H4 (cell line): Measurements from ENCODE around the gene ABCB4. TPM values are rescaled to one million over a fixed set of nuclear protein-coding genes. Genes with fewer than 3 reads are reported as not detected.
A peak's percentile ranks its signal among the peaks of the same experiment; 100 is the strongest.

Experiments used
- DNase-seq: peaks from one replicate; pipeline ENCODE4 v3.0.0-alpha.2; 2015; ENCODE audit warnings: low spot score
- total RNA-seq: library from RNA; depleted of rRNA; stranded (reverse); fragments of >200 nt; shearing (Covaris generic); gene quantifications from 2 replicates; pipeline ENCODE4 v1.2.3, GENCODE V29; 2014; rRNA removed

ABCB4 gene
- total RNA-seq: 0.17 and 0.27 TPM in 2 replicates

DNA sequence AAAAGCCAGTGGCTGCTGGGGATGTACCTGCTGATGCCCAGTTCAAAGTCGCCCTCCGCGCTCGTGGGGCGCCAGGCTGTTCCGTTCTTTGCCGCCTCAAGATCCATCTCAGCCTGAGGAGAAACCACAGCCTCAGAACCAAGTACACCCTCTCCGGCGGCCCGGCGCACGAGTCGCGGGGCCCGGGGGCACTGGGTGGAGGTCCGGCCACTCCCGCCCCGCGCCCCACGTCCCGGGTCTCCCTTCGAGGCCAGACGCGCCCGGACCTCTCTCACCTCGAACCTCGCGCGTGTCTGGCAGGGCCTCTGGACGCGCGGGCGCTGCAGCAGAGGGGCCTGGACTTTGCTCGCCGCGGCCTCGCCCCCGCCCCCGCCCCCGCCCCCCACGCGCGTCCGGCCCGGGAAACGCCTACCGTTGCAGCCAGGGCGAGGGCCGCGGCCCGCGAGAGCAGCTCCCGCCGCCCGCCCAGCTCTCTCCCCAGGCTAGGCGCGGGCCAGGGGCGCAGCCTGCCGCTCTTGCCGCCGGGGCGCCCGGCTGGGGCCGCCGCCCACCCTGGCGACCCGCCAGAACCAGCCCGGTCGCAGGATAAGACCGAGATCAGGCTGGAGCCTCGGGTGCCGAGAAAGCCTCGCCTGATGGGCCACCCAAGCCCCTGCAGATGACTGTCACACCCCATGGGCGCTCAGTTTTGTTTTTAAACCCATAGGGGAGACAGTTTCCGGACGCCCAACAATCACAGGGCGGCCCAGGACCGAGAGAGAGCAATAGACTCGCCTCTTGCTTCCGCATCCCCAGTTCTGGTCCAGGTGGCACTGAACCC, at the start of gene ABCB4:
TSS of gene ABCB4 (minus strand) at position 322 of the 820 bp plus-strand sequence. CDS start at position 107, 215 bp downstream.
- no peak for DNase-seq

DNA sequence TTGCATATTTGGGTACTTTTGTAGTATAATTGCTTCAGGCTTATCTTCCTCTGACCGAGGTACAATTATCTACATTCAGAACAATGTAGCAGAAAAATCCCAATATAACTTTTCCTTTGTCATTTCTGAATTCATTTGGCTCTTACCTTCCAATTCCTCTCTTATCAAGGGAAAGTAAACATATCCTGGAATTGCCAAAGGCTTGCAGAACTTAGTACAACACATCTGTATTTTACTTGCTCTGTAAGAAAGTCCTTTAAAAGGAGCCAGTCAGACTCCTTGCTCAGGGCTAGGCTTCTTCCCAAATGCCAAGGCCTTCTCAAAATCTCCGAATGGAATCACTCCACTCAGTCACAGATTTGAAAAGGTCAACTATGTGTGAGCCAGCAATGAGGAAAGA, 43.3 kb upstream of the ABCB4 start:
- no peak for DNase-seq

DNA sequence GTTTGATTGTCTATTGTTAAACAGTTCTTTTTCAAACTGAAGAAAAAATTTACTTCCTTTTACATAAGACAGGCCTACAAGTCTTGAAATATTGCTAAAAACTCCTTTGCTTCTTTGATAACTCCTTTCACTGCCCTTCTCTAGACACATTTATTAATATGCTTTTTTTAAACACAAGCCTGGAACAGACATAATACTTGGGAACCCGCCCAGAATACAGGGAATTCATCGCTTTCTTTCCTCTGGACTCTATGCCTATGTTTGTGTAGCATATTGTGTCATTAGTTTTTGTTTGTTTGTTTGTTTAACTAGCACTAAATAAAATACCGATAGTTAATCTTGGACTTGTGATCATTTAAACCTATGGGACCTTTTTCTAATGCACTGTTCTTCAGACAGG, 42.4 kb upstream of the ABCB4 start:
- no peak for DNase-seq

DNA sequence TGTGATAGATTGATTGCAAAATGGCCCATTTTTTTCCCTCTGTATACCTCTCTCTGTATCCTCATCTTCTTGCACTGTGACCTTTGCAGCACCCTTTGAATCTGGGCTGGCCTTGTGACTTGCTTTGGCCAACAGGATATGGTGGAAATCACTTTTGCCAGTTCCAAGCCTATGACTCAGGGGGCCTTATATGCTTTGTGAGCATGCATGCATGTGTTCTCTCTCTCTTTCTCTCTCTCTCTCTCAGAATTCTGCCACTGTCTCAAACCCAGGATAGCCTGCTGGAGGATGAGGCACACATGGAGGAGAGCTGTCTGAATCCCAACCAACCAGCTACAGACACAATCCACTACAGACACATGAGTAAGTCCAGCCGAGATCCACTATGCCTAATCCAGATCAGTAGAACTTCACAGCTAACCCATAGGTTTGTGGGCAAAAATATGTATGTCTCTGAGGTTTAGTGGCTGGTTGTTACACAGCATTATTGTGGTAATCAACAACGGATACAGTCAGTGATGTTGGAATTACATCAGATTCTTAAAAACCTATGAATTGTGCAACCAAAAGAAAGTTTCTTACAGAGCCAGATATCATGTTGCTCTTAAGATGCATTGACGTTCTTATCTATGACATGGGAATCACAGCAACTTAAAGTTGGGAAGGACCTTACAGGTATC, 41.8 kb upstream of the ABCB4 start:
- DNase-seq: no peak

DNA sequence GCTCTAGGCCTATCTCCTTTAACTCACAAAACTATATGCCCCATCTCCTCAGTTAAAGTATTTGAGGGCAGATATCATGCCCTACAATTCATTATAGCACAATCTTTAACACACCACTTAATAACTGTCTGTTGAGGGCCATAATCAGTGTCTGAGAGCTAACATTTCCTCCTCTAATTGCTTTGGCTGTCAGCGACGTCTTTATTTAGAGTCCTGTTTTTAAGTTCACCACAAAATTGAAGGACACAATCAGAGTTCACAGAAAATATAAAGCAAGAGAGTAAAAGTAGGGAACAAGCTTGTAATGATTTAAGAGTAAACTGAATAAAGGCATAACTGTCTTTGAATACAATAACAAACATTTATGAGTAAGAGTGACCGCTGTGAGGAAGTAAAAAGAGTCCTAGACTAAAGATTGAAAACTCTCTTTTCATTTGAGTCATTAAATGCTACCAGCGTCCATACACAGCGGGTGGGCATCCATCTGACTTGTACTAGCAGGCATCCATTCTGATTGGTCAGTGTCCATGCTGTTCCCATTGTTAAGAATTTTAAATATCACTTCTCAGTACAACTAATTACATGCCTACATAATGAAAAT, 38.4 kb upstream of the ABCB4 start:
- DNase-seq: no peak

DNA sequence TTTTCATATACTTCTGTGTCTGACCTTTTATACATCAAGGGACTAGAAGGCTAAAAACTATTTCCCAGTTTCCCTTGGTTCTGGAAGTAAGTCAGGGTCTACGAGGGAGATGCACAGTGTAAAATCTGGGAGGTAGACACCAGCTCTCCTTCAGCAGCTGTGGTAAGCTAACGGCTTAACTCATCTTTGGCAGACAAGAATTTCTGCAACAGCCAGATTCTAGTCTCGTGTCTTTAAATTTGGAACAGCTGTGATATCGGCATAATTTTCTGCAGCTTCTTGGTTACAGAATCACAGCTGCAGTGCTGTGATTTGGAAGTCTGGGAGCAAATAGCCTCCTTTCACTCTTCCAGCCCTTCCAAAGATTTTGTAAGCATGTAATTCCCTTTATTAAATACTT, 37.4 kb upstream of the ABCB4 start:
- DNase-seq: no peak

DNA sequence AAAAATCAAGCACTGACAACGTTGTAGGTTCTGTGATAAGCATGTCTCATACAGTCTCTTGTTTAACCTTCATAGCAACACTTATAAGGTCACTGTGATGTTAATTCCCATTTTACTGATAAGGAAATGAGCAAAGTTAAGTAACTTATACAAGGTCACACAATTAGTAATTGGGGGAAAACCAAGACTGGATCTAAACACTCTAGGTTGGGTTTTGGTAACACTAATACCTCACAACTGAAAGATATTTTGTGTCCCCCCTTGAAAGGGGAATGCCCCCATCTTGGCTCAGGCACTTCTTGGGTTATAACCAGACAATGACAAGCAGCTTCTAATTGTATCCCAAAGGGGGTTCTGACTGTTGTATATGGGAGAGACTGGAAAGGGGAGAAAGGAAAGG, 36.0 kb upstream of the ABCB4 start:
- no peak for DNase-seq

DNA sequence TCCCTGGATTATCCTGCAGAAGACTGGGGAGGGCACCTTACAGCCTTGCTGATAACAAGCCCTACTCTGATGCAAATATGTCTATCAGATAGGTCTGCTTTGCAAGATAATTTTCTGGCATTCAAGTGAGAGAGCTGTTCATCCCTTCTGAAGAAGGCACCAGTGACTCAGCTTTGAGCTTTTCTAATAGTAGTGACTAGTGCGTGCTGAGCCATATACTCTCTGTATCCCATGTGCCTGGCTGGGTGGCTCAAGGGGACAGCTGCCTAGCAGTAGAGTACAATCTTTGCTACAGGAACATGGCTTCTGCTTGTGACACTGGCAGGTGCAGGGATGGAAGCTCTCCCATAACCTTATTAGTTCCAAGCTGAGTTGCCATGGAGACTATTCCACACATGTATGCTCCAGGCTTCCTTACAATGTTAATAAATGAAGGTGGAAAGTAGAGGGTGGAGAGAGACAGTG, 35.0 kb upstream of the ABCB4 start:
- no peak for DNase-seq

DNA sequence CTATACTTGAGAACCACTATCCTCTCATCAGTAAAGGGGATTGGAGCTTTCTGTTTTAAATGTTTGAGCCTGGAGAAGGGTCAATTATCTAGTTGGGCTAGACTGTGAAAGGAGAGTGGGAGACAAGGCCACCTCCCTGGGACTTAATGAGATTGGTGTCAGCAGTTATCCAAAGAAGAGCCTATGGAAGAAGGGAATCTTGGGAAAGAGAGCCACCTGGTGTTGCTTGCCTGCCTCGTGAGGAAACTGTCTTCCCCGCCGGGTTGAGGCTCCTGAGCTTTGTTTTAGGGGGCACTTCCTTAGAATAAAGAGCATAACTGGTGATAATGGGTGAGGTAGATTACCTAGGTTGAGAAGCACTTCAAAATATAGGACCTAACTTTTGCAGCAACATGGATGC, 32.0 kb upstream of the ABCB4 start:
- no peak for DNase-seq

DNA sequence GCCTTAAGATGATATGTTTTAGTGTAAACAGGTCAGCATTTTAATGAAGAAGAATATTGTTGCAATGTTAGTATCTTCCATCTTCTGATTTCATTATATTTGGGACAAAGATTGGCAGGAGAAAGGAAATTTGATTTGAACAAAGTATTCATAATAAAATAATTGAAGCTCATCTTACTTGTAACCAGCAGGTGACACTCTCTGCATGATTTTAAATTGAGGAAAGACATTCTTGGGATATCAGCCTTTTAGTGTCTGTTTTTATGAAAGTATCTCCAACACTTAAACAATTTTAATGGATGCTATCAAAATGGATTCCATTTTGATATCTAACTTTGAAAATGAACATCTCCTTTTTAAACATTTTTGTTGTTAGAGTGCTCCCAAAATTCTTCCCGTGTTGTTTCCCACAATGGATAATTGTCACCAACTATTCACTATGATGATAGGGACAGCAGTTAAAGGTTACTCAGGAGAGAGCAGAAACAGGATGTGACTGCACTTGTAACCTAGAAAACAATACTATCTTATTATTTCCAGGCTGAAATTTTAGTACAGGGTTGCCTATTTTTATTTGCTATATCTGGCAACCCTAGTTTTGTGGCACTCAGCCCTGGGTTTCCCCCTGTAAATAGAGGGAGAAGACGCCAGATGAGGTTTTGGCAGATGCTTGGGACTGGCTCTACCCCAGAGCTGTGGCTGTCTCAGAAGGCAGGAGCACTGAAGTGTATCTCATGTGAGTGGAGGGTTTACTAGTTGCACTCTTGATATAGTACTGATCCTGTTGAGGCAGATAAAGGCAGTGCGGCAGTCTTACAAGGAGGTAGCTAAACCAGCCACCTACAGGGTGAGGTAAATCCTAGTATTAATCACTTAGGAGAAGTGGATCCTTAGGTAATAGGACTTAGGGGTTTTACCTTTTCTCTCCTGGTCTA, 31.0 kb upstream of the ABCB4 start:
- DNase-seq: peak; percentile 37

DNA sequence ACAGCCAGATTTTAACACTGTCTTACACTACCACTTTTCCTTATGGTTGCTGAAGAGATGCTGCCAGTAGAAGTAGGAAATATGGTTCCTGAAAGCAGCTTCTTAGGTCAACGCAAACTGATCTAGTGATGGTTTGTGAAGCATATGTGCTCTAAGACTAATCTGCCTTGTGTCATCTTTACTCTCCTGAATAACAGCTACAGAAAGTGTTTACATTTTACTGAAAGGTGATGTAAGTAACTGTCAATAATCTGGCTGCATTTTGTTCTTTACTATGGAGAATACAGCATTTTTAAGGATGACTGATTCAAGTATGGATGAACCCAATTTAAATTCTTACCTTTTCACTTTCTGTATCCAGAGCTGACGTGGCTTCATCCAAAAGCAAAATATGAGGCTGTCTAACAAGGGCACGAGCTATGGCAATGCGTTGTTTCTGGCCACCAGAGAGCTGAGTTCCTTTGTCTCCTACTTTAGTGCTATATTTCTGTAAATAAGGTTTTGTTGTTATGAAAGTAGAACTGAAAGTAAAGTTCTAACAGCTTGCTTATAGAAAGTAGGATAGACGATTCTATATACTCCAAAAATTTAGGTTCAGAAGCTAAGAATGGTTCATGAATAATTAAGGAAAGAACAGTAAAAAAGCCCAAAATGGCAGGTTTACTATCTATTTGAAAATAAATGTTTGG, 30.2 kb upstream of the ABCB4 start:
- DNase-seq: no peak

DNA sequence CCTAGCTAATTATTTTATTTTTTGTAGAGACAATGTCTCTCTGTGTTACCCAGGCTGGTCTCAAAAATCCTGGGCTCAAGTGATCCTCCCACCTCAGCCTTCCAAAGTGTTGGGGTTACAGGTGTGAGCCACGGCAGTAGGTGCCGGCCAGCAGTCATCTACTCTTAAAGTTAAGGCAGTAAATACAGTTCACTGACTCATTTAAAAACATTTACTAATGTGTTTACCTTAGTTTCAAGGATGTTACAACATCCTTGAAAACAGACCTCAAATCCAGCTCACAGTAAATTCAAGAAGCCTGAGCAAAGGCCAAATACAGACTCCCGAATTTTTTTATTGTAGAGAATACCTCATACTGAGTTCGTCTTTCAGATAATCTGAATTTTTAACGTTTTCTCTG, 29.6 kb upstream of the ABCB4 start:
- peak; percentile 39 for DNase-seq

DNA sequence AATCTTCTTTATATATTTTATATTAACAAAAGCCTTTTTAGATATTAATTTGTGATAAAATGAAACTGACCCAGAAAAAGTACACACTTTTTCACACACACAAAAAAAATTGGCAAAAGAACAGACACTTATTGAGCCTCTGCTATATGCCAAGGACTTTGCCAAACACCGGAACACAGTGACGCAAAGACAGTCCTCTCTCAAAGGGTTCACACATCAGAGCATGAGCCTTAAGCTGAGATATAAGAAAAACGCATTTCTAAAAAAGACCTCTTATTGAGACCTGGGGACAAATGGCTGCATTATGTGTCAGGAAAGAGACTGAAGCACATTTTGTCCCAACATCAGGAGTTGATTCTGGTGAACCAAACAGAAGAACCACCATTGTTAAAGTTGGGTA, 24.0 kb upstream of the ABCB4 start:
- no peak for DNase-seq

DNA sequence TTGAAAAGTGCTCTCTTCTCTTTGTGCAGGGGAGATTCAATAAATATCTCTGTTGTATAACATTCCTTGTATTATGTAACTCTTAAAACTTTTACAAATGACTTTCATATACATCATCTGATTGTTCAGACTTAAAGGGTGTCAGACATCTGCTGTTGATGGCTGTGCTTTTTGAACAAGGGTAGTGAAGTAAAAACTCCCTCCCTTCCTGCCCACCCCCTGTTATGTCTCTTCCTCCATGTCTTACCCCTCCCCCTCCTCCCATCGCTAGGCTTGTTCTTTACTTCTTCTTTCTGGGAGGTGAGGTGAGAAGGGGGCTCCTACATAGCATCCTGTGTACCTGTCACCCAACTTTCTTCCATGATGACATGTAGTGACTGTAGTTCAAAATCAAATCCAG, 23.4 kb upstream of the ABCB4 start:
- DNase-seq: no peak

DNA sequence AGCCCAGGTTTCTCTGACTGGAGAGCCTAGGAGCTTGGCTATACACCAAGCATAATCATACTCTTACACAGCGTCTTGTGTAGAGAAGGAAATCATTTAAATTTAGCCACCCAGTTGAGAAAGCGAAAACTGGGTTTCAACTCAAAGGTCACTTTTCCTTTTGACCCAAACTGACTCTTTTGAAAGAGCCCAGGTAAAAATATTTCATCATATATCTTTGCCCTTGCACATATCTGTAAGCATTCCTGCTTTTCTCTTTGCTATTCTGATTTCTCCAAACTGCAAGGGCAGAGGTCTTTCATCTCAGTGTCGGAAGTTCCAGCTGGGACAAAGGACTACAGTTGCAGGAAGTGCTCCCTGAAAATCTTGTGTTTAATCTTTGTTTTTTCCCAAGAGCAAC, 22.0 kb upstream of the ABCB4 start:
- no peak for DNase-seq

DNA sequence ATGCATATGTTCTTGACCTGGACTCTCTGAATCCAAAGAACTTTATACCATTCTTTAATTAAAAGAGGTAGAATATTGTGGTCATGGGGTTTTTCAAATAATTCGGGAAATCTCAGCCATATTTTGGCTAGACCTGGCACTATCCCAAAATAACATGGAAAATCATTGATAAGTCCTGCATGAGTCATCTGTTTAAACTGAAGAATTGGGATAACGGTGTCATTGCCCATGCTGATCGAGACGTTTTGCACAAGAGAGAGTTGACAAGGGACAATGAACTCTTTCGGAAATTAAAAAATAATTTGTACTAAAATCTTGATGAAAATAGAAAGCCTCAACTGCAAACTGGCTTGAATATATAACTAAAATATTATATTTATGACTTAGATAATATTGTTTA, 19.9 kb upstream of the ABCB4 start:
- DNase-seq: no peak

DNA sequence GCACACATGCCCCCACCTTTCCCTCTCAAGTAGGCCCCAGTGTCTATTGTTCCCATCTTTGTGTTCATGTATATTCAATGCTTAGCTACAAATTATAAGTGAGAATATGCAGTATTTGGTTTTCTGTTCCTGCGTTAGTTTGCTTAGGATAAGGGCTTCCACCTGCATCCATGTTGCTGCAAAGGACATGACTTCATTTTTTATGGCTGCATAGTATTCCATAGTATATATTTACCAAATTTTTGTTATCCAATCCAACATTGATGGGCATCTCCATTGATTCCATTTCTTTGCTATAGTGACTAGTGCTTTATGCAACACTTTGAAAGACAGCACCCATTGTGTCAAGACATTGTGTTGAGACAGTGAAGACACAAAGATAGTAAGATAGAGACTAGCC, 19.0 kb upstream of the ABCB4 start:
- no peak for DNase-seq

DNA sequence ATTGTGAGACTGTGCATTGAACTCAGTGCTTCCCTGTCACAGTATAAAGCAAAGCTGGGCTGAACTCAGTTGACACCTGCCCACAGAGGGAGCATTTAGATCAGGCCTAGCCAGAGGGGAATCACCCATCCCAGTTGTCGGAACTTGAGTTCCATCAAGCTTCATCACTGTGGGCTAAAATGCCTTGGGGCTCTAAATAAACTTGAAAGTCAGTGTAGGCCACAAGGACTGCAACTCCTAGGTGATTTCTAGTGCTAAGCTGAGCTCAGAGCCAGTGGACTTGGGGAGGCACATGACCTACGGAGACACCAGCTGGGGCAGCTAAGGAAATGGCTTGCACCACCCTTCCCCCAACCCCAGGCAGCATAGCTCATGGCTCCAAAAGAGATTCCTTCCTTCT, 7.7 kb upstream of the ABCB4 start:
- DNase-seq: no peak

DNA sequence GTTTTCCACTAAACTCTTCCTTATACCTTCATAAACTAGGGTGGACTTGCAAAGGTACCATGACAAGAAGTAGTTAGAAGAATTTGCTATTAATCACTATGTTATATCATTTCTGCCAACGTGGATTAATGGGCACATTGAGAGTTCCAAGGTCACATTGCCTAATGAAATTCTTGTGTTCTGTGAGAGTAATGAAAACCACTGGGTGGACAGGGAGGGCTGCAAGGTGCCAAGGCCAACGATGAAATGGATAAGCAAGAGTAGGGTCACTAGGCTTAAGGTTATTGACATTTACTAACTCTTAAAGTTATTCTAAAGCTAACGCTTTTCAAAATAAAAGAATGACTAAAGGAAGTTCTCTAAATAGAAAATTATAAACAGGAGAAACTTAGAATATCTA, 6.6 kb upstream of the ABCB4 start:
- DNase-seq: no peak

DNA sequence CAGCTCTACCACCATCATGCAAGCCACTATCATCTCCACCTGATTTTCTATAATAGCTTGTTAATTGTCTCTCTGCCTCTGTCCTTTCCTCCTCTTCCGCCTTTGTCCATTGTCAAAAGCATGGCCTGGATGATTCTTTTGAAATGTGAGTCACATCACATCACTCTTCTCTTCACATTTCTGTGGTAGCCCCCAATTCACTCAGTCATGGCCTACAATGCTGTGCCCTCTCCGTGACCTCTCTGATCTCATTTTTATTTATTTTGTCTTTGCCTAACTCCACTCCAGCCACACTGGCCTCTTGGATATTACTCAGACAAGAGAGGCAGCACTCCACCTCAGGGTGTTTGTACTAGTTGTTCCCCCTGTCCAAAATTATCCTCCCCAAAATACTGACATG, 4.9 kb upstream of the ABCB4 start:
- no peak for DNase-seq

DNA sequence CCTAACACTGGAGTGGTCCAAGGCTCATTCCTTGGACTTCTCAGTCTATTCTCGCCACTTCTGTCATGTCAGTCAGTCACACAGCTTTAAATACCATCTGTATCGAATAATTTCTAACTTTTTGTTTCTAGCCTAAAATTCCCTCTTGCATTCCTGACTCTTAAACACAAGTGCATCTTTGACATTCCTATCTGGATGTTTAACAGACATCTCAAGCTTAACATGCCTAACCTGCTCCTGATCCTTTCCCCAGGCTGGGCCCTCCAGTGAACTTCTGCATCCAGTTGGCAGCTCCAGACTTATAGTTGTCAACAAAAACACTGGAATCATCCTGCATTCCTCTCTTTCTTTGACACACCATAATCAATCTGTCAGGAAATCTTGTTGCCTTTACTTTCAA, 4.5 kb upstream of the ABCB4 start:
- DNase-seq: no peak
